Prostate gland (tissue), 2 donors: ENCODE measurements around the gene ETS2.

Experiments
- POLR2A ChIP-seq: fragments of 450-650 bp; IDR thresholded peaks from one replicate; pipeline ENCODE4 v1.6.1; 2016; ENCODE audit warnings: antibody characterized with exemption, mild to moderate bottlenecking
- POLR2AphosphoS5 ChIP-seq: sonication (generic); formaldehyde crosslinking; IDR thresholded peaks from one replicate; pipeline ENCODE4 v1.6.1; 2017; ENCODE audit warnings: antibody characterized with exemption
- TF ChIP-seq, protein P1 (sequence below), 4 experiments: fragments of 200-600 bp in 2 of 4; fragments of 450-650 bp in 2 of 4; sonication (generic) in 2 of 4; IDR thresholded peaks; 1 replicate in 3 of 4; 2 replicates in 1 of 4; pipeline ENCODE4 v1.5.1; 2016 to 2019; ENCODE audit warnings: antibody characterized with exemption in 4 of 4, mild to moderate bottlenecking in 2 of 4, moderate library complexity in 2 of 4

DNA sequence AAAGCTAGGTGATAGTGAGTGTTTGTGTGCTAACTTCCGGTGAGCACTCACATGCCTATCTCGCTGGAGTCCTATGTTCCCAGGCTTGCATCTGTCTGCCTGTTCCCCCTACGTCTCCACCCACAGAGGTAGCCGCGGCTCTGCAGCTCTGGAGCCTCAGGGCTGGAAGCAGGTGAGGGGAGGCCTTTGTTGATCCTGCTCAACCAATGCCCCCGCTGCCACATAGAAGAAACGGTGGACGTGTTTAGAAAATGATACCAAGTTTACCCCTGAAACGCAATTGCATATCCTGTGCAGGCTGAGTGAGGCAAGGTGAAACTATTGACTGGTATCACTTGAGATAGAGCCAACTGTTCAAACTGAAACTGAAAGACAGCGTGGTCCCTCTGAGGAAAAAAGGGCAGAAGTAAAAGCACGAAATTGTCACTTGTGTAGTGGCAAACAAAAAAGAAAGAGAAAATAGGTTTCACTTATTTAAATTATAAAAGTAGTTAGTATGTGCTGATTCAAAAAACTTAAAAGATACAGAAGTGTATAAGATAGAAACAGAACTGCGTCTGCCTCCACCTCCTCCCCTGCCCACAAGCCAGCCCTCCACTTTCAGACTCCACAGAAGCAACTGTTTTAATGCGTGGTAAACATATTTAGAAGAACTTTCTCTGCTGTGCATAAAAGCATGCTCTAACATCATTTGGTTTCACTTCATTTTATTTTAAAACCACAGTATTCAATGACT lies 38.6 kb upstream of the ETS2 start:
- TF ChIP-seq, protein P1, sequence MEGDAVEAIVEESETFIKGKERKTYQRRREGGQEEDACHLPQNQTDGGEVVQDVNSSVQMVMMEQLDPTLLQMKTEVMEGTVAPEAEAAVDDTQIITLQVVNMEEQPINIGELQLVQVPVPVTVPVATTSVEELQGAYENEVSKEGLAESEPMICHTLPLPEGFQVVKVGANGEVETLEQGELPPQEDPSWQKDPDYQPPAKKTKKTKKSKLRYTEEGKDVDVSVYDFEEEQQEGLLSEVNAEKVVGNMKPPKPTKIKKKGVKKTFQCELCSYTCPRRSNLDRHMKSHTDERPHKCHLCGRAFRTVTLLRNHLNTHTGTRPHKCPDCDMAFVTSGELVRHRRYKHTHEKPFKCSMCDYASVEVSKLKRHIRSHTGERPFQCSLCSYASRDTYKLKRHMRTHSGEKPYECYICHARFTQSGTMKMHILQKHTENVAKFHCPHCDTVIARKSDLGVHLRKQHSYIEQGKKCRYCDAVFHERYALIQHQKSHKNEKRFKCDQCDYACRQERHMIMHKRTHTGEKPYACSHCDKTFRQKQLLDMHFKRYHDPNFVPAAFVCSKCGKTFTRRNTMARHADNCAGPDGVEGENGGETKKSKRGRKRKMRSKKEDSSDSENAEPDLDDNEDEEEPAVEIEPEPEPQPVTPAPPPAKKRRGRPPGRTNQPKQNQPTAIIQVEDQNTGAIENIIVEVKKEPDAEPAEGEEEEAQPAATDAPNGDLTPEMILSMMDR (IDR thresholded peaks at IDR 0.05): no peak
- no peak for TF ChIP-seq POLR2A
- TF ChIP-seq POLR2AphosphoS5: no peak
